Fibroblast of lung (primary cell): ENCODE measurements around the gene COL4A2. TPM values are rescaled to one million over a fixed set of nuclear protein-coding genes. Genes with fewer than 3 reads are reported as not detected.

Experiments
- DNase-seq, 2 donors: peaks; one replicate each; pipeline versions ENCODE4 v3.0.0 to v3.0.0-alpha.2; 2010; ENCODE audit warnings: low read depth in 2 of 2
- H2AFZ ChIP-seq: 2 replicates; pipeline ENCODE4 v1.5.1; 2012; ENCODE audit warnings: low read length, control low read depth, inconsistent platforms
- H3K27ac ChIP-seq: 2 replicates; pipeline ENCODE4 v1.5.1; 2011; ENCODE audit warnings: low read length, control low read depth; ENCODE audit not compliant: insufficient read depth
- H3K27me3 ChIP-seq: 2 replicates; pipeline ENCODE4 v1.5.1; 2011; ENCODE audit warnings: mild to moderate bottlenecking, low read length; ENCODE audit not compliant: control insufficient read depth, insufficient read depth
- H3K36me3 ChIP-seq: 2 replicates; pipeline ENCODE4 v1.5.1; 2011; ENCODE audit warnings: low read length; ENCODE audit not compliant: control insufficient read depth, insufficient read depth
- H3K4me1 ChIP-seq: 2 replicates; pipeline ENCODE4 v1.5.1; 2011; ENCODE audit warnings: low read length; ENCODE audit not compliant: control insufficient read depth, insufficient read depth; ENCODE audit errors: extremely low read depth
- H3K4me2 ChIP-seq: 2 replicates; pipeline ENCODE4 v1.5.1; 2011; ENCODE audit warnings: low read length, control low read depth; ENCODE audit not compliant: insufficient read depth; ENCODE audit errors: extremely low read depth
- H3K4me3 ChIP-seq, 4 experiments: fragments of 200-600 bp in 1 of 4; sonication (generic) in 1 of 4; replicated peaks in 1 of 4; 2 replicates each; pipeline ENCODE4 v1.5.1; 2011 to 2016; ENCODE audit warnings: low read length in 4 of 4, low read depth in 3 of 4, mild to moderate bottlenecking in 3 of 4, control low read depth in 2 of 4, inconsistent platforms in 1 of 4, mixed read lengths in 1 of 4; ENCODE audit not compliant: insufficient read depth in 1 of 4; ENCODE audit errors: control extremely low read depth in 1 of 4
- H3K79me2 ChIP-seq: 2 replicates; pipeline ENCODE4 v1.5.1; 2012; ENCODE audit warnings: mild to moderate bottlenecking, low read length, inconsistent platforms; ENCODE audit not compliant: control insufficient read depth, insufficient read depth
- H3K9ac ChIP-seq: 2 replicates; pipeline ENCODE4 v1.5.1; 2011; ENCODE audit warnings: mild to moderate bottlenecking, low read length, control low read depth; ENCODE audit not compliant: insufficient read depth
- H3K9me3 ChIP-seq: 2 replicates; pipeline ENCODE4 v1.5.1; 2012; ENCODE audit warnings: low read depth, low read length; ENCODE audit not compliant: control insufficient read depth, insufficient read depth
- H4K20me1 ChIP-seq: 2 replicates; pipeline ENCODE4 v1.5.1; 2011; ENCODE audit warnings: low read length; ENCODE audit not compliant: control insufficient read depth, insufficient read depth; ENCODE audit errors: extremely low read depth
- EZH2 ChIP-seq: IDR thresholded peaks from 2 replicates; pipeline ENCODE4 v1.5.1; 2012; ENCODE audit warnings: low read length, control low read depth, mild to moderate bottlenecking; ENCODE audit errors: missing control alignments
- polyA plus RNA-seq, 2 donors: library from polyadenylated mRNA; depleted of rRNA in 1 of 2; stranded (reverse) in 1 of 2; unstranded in 1 of 2; fragments of >200 nt; gene quantifications; 2 replicates each; pipeline ENCODE4 v1.2.1, GENCODE V29; 2011 to 2012; ENCODE audit warnings: missing spikeins in 1 of 2
- total RNA-seq: library from RNA; depleted of rRNA; stranded (reverse); fragments of >200 nt; gene quantifications from 2 replicates; pipeline ENCODE4 v1.2.1, GENCODE V29; 2014
- TF ChIP-seq, protein P1 (sequence below), 2 donors: IDR thresholded peaks in 1 of 2; conservative IDR thresholded peaks in 1 of 2; 1 replicate in 1 of 2; 2 replicates in 1 of 2; pipeline ENCODE4 v1.5.1; 2011 to 2012; ENCODE audit warnings: low read length in 2 of 2, control low read depth in 1 of 2, inconsistent platforms in 1 of 2, low read depth in 1 of 2, mild to moderate bottlenecking in 1 of 2

Gene COL4A2
- total and polyA plus RNA-seq, 2 donors (not counting 1 experiment from before 2014, with no cell fraction given), result 93.1 to 463 TPM

DNA sequence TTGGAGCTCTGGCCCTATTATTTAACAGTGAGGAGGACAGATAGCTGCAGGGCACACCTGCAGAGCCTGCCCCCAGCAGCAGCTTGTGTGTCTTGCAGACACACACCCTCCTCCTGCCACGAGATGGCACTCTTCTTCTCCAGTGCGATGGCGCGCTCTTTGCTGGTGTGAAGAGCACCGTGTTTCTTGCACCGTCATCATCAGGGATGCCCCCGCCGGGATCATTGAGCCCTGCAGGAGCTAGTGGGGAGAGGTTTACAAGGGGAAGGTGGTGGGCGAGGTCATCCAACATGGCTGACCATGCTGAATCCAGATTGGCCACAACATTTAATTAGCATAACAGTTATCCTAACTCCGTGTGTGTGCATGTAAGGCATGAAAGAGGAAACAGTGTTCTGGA is 148.9 kb downstream of the COL4A2 start:
- H4K20me1 ChIP-seq, result no peaks in the 10 kb centered on the region
- H3K9ac ChIP-seq, result no peak overlapping the region
- no peaks in the 10 kb centered on the region for H3K79me2 ChIP-seq
- no peak overlapping the region for H2AFZ ChIP-seq
- no peak overlapping the region for H3K27ac ChIP-seq
- DNase-seq, result peak; percentile 70 to 71
- no peaks in the 10 kb centered on the region for H3K27me3 ChIP-seq
- H3K4me3 ChIP-seq, result no peak overlapping the region
- no peaks in the 10 kb centered on the region for H3K4me1 ChIP-seq
- no peak for TF ChIP-seq EZH2
- TF ChIP-seq, protein P1, sequence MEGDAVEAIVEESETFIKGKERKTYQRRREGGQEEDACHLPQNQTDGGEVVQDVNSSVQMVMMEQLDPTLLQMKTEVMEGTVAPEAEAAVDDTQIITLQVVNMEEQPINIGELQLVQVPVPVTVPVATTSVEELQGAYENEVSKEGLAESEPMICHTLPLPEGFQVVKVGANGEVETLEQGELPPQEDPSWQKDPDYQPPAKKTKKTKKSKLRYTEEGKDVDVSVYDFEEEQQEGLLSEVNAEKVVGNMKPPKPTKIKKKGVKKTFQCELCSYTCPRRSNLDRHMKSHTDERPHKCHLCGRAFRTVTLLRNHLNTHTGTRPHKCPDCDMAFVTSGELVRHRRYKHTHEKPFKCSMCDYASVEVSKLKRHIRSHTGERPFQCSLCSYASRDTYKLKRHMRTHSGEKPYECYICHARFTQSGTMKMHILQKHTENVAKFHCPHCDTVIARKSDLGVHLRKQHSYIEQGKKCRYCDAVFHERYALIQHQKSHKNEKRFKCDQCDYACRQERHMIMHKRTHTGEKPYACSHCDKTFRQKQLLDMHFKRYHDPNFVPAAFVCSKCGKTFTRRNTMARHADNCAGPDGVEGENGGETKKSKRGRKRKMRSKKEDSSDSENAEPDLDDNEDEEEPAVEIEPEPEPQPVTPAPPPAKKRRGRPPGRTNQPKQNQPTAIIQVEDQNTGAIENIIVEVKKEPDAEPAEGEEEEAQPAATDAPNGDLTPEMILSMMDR (conservative IDR thresholded peaks at IDR 0.05 in 1 of 2, IDR thresholded peaks at IDR 0.05 in 1 of 2; ENCODE audit: low read depth in 1 of 2, low read length in 2 of 2), result peak; percentile 67 to 86
- H3K36me3 ChIP-seq, result peaks cover 9% of the 10 kb centered on the region
- peak overlapping the region; percentile 3 for H3K4me2 ChIP-seq
- H3K9me3 ChIP-seq, result no peaks in the 10 kb centered on the region

DNA sequence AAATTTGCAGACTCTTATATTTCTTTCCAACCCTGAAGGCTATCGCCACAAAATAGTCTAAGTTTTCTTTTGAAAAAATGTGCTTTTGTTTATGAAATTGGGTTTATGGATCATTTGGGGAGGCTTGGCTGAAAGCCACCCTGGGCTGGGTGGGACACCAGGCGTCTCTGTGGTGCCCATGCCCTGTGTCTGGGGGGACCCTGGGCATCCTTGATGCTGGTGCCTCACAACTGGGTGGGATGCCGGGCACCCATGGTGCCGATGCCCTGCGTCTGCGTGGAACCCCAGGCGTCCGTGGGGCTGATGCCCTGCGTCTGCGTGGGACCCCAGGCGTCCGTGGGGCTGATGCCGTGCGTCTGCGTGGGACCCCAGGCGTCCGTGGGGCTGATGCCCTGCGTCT is 149.5 kb downstream of the COL4A2 start:
- no peak overlapping the region for H2AFZ ChIP-seq
- no peak overlapping the region for H3K4me3 ChIP-seq
- H3K79me2 ChIP-seq, result no peaks in the 10 kb centered on the region
- H3K36me3 ChIP-seq, result peaks cover 10% of the 10 kb centered on the region
- TF ChIP-seq, protein P1 (conservative IDR thresholded peaks at IDR 0.05 in 1 of 2, IDR thresholded peaks at IDR 0.05 in 1 of 2; ENCODE audit: low read depth in 1 of 2, low read length in 2 of 2), result no peak
- no peak for TF ChIP-seq EZH2
- H3K9me3 ChIP-seq, result no peaks in the 10 kb centered on the region
- no peak for DNase-seq
- H3K4me1 ChIP-seq, result no peaks in the 10 kb centered on the region
- H3K9ac ChIP-seq, result no peak overlapping the region
- no peak overlapping the region for H3K4me2 ChIP-seq
- no peaks in the 10 kb centered on the region for H4K20me1 ChIP-seq
- no peak overlapping the region for H3K27ac ChIP-seq
- H3K27me3 ChIP-seq, result no peaks in the 10 kb centered on the region

DNA sequence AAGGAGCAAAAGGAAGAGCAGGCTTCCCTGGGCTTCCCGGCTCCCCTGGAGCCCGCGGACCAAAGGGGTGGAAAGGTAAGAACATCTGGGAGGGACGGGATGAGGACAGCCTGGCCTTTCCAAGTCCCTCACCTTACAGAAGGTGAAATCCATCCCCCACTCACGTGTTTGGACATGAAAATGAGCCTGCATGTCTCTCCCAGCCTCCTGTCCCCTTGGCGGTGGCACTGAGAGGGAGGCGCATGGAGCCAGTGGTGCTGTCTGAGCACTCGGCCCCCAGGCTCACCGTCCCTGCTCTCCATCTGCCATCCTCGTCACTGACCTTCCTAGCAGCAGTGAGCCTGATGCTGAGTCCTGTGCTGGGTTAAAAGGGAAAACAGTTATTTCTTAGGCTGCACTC is 150.3 kb downstream of the COL4A2 start:
- peaks cover 12% of the 10 kb centered on the region for H3K36me3 ChIP-seq
- H3K4me3 ChIP-seq, result no peak overlapping the region
- no peaks in the 10 kb centered on the region for H3K9me3 ChIP-seq
- H3K27ac ChIP-seq, result no peak overlapping the region
- no peak overlapping the region for H3K4me2 ChIP-seq
- no peaks in the 10 kb centered on the region for H3K4me1 ChIP-seq
- H3K27me3 ChIP-seq, result no peaks in the 10 kb centered on the region
- H3K79me2 ChIP-seq, result no peaks in the 10 kb centered on the region
- TF ChIP-seq, protein P1 (conservative IDR thresholded peaks at IDR 0.05 in 1 of 2, IDR thresholded peaks at IDR 0.05 in 1 of 2; ENCODE audit: low read depth in 1 of 2, low read length in 2 of 2), result no peak
- TF ChIP-seq EZH2, result no peak
- H3K9ac ChIP-seq, result no peak overlapping the region
- H2AFZ ChIP-seq, result no peak overlapping the region
- H4K20me1 ChIP-seq, result no peaks in the 10 kb centered on the region
- no peak for DNase-seq
